HepG2 (cell line): ENCODE results near the gene HOXA11. TPM values are rescaled to one million over a fixed set of nuclear protein-coding genes. Genes with fewer than 3 reads are reported as not detected.
A peak's percentile ranks its signal among the peaks of the same experiment; 100 is the strongest.

ENCODE experiments used
- ATAC-seq: fragments of 200-7000 bp; cut with Tn5 transposase; 3 replicates; pipeline ENCODE4 v1.9.1; 2020; ENCODE audit warnings: mild to moderate bottlenecking, moderate library complexity
- BruUV-seq: library from RNA; stranded (reverse); fragments of 400-500 nt; replicated peaks from 2 replicates; lab custom pipeline; 2021; lab: Mats Ljungman, UMichigan
- CTCF ChIA-PET: fragments of 300-600 bp; formaldehyde crosslinking; extraction: SDS; loops from one replicate; lab custom pipeline; 2021; ENCODE audit warnings: low total read pairs, inconsistent platforms, low intra/inter-chr PET ratio; lab: Yijun Ruan, JAX
- POLR2A ChIA-PET: fragments of 350-600 bp; sonication (Branson Sonifier 250); formaldehyde crosslinking; loops from one replicate; lab custom pipeline; 2020; ENCODE audit warnings: antibody characterized with exemption, inconsistent platforms; lab: Yijun Ruan, JAX
- DNase-seq: peaks from one replicate; pipeline ENCODE4 v3.0.0-alpha.2; 2015; ENCODE audit warnings: low spot score
- FAIRE-seq: peaks from 3 replicates; lab custom pipeline; 2011; peaks lifted over from hg19 to GRCh38; lab: Jason Lieb, UNC
- H2AFZ ChIP-seq: one replicate; pipeline ENCODE4 v1.6.1; 2011; ENCODE audit warnings: low read length, inconsistent platforms
- H3K27ac ChIP-seq: fragments of 300-600 bp; 3 replicates; pipeline ENCODE4 v1.8.0; 2011; ENCODE audit warnings: mixed run types, mild to moderate bottlenecking, mixed read lengths, low read length, inconsistent platforms; ENCODE audit not compliant: insufficient read depth; ENCODE audit errors: extremely low read length
- H3K27me3 ChIP-seq, 2 experiments: fragments of 200-600 bp in 1 of 2; 2 replicates in 1 of 2; 3 replicates in 1 of 2; pipeline versions ENCODE4 v1.6.0 to v1.8.0; 2011; ENCODE audit warnings: low read length in 2 of 2, mild to moderate bottlenecking in 2 of 2, moderate library complexity in 2 of 2, inconsistent platforms in 1 of 2; ENCODE audit not compliant: insufficient read depth in 2 of 2, control insufficient read depth in 1 of 2
- H3K36me3 ChIP-seq, 2 experiments: fragments of 200-600 bp in 1 of 2; replicated peaks in 1 of 2; 2 replicates in 1 of 2; 3 replicates in 1 of 2; pipeline versions ENCODE4 v1.5.1 to v1.8.0; 2011; ENCODE audit warnings: low read length in 2 of 2, inconsistent platforms in 1 of 2; ENCODE audit not compliant: insufficient read depth in 2 of 2, control insufficient read depth in 1 of 2
- H3K4me1 ChIP-seq: 2 replicates; pipeline ENCODE4 v1.5.1; 2012; ENCODE audit warnings: low read length, inconsistent platforms; ENCODE audit not compliant: insufficient read depth
- H3K4me2 ChIP-seq: 2 replicates; pipeline ENCODE4 v1.6.0; 2011; ENCODE audit warnings: low read depth, low read length, inconsistent platforms
- H3K4me3 ChIP-seq, 3 experiments: fragments of 200-600 bp in 1 of 3; sonication (generic), shearing (Covaris generic) in 1 of 3; replicated peaks in 1 of 3; 2 replicates each; pipeline ENCODE4 v1.5.1; 2011 to 2016; ENCODE audit warnings: low read length in 3 of 3, inconsistent platforms in 2 of 3, low read depth in 2 of 3, mild to moderate bottlenecking in 2 of 3, control low read depth in 1 of 3, mixed read lengths in 1 of 3; ENCODE audit not compliant: insufficient read depth in 1 of 3
- H3K79me2 ChIP-seq: one replicate; pipeline ENCODE4 v1.6.1; 2011; ENCODE audit warnings: low read length, inconsistent platforms; ENCODE audit not compliant: insufficient read depth
- H3K9ac ChIP-seq: 2 replicates; pipeline ENCODE4 v1.6.0; 2011; ENCODE audit warnings: mild to moderate bottlenecking, low read depth, low read length, inconsistent platforms; ENCODE audit not compliant: insufficient read depth
- H3K9me3 ChIP-seq: 2 replicates; pipeline ENCODE4 v1.5.1; 2012; ENCODE audit warnings: mild to moderate bottlenecking, low read length
- H4K20me1 ChIP-seq: 2 replicates; pipeline ENCODE4 v1.6.0; 2011; ENCODE audit warnings: inconsistent platforms, mild to moderate bottlenecking, low read length, moderate library complexity; ENCODE audit not compliant: insufficient read depth
- MXI1 ChIP-seq: IDR thresholded peaks from 3 replicates; pipeline ENCODE4 v1.6.1; 2012; ENCODE audit warnings: low read depth, low read length, inconsistent platforms, borderline replicate concordance
- NCOR1 ChIP-seq: fragments of 200-600 bp; sonication (generic); IDR thresholded peaks from 2 replicates; pipeline ENCODE4 v1.7.0; 2017; ENCODE audit warnings: antibody characterized with exemption, low read length, borderline replicate concordance
- ZFP36L1 ChIP-seq: sonication (generic); formaldehyde crosslinking; IDR thresholded peaks from 2 replicates; pipeline ENCODE4 v1.8.0; 2022; ENCODE audit warnings: mild to moderate bottlenecking, missing genetic modification reagents, moderate library complexity
- ZNF510 ChIP-seq: sonication (generic); formaldehyde crosslinking; IDR thresholded peaks from 2 replicates; pipeline ENCODE4 v1.4.0; 2020; ENCODE audit warnings: low read depth, mild to moderate bottlenecking, missing genetic modification reagents
- WGBS: methylation state at CpG from one replicate; pipeline ENCODE4 v1.1.6; 2017; ENCODE audit warnings: low lambda C conversion rate; 5-methylcytosine and 5-hydroxymethylcytosine counted together
- in situ Hi-C: cut with HindIII; loops from 2 replicates; pipeline ENCODE4 v1.10.0; 2017; ENCODE audit warnings: low pct_unique_long_range_greater_than_20kb; ENCODE audit not compliant: extremely low pct_ligation_motif_present
- intact Hi-C: fragments of 100-400 bp; cut with micrococcal nuclease; formaldehyde crosslinking; loops from one replicate; pipeline ENCODE4 v1.10.0; 2022; ENCODE audit not compliant: unreplicated experiment
- polyA plus RNA-seq, 8 experiments: library from polyadenylated mRNA; depleted of rRNA in 3 of 8; stranded (reverse) in 7 of 8; unstranded in 1 of 8; fragments of >200 nt; fragmentation: Illumina TruSeq in 4 of 8; extraction: Trizol in 4 of 8; gene quantifications; 2 replicates each; pipeline versions ENCODE4 v1.2.1 to v1.2.3, GENCODE V29; 2011 to 2016; ENCODE audit warnings: low read depth in 4 of 8, missing spikeins in 1 of 8, mixed read lengths in 1 of 8; ENCODE audit not compliant: insufficient read depth in 1 of 8
- total RNA-seq, 5 experiments: library from RNA; depleted of rRNA; stranded (reverse); fragments of >200 nt; fragmentation: Illumina TruSeq; extraction: Trizol; gene quantifications; 2 replicates each; pipeline ENCODE4 v1.2.3, GENCODE V29; 2016; ENCODE audit warnings: low read depth in 1 of 5

Gene HOXA11
- total and polyA plus RNA-seq, 2 of the 13 experiments (the other 11 are each of a cell fraction or from before 2014, with no cell fraction given) = not detected

GRCh38 chr7:27147199-27148030 is 37.6 kb downstream of the HOXA11 start, which contains the start of gene HOXA6:
TSS of gene HOXA6 (minus strand) at chr7:27147774. CDS start at chr7:27147749, 25 bp downstream.
- no peak for FAIRE-seq

DNA sequence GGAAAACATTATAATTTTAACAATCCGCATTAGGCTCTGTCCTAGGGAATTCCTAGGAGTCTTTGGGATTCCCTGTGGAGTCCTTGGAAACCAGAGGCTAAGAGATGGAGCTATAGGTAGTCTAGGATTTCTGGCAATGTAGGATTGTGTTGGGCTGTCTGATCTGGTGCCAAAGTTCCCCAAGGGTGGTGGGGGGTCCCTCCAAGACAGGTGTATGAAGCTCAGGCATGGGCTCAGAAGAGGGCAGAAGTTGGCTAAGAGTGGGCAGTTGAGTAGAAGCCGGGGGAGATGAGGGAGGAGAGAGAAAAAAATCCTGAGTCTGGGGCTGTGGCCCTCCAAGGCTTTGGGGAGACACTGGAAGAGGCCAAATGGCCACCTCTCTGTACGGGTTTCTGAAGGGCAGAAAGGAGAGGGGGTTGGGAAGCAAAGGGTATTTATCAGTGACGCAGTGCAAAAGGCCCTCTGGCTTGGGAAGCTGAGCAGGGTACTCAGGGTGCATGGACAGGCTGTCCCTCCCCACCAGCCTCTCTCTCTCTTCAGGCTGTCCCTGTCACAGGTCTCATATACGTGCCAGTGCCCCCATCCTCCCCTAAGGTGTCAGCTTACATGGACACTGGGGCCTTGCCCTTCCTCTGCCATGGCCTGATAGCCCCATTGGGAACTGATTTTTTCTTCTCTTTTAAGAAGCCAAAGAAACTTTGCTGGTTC is 38.4 kb downstream of the HOXA11 start:
- no peak for TF ChIP-seq ZNF510 (CRISPR knock-in tag)
- no peak for TF ChIP-seq NCOR1
- no peak for TF ChIP-seq ZFP36L1 (CRISPR knock-in tag)
- Histone ChIP-seq H3K9ac (no peak overlapping the region), H3K27ac (no peak overlapping the region), H3K4me3 (no peak overlapping the region), H3K27me3 (peaks cover 0 to 6% of the 10 kb centered on the region in 2 experiments; a peak in 1 of 5 replicates), H3K4me1 (peaks cover 30% of the 10 kb centered on the region), H3K79me2 (peaks cover 5% of the 10 kb centered on the region), H4K20me1 (no peaks in the 10 kb centered on the region), H3K36me3 (no peaks in the 10 kb centered on the region; a peak in 2 of 5 replicates), H3K4me2 (no peak overlapping the region), H3K9me3 (no peaks in the 10 kb centered on the region), H2AFZ (no peak overlapping the region)
- 96% methylated on average over 5 of the region's 5 CpGs for WGBS
- no peak for DNase-seq
- ATAC-seq = no peak
- CTCF ChIA-PET = no interaction called here
- in situ Hi-C loops (no loop called here), intact Hi-C loops (no loop called here)
- POLR2A ChIA-PET = no interaction called here
- FAIRE-seq = no peak
- BruUV-seq = no TSS peak

More at GRCh38 chr7:27147199-27148030, 37.6 kb downstream of the HOXA11 start, which contains the start of gene HOXA6:
- POLR2A ChIA-PET = no interaction called here
- no peaks in the 10 kb centered on the region; a peak in 2 of 5 replicates for H3K36me3 ChIP-seq
- peaks cover 0 to 13% of the 10 kb centered on the region in 2 experiments; a peak in 2 of 5 replicates for H3K27me3 ChIP-seq
- no peak within 1 kb of the TSS for H3K27ac ChIP-seq
- intact Hi-C loops = no loop called here
- CTCF ChIA-PET = no interaction called here
- no peaks in the 10 kb centered on the region for H4K20me1 ChIP-seq
- DNase-seq (no peak), ATAC-seq (no peak)
- peak within 1 kb of the TSS in 2 of 3 experiments; percentile 80 to 88; a peak in 2 of 6 replicates for H3K4me3 ChIP-seq
- no TSS peak for BruUV-seq
- H3K9ac ChIP-seq = no peak within 1 kb of the TSS
- WGBS = 95% methylated on average over 37 of the region's 63 CpGs
- H3K9me3 ChIP-seq = no peaks in the 10 kb centered on the region
- peaks cover 36% of the 10 kb centered on the region for H3K4me1 ChIP-seq
- in situ Hi-C loops = no loop called here
- peaks cover 5% of the 10 kb centered on the region for H3K79me2 ChIP-seq
- TF ChIP-seq MXI1 = no peak
- H2AFZ ChIP-seq = no peak within 1 kb of the TSS
- peak within 1 kb of the TSS; percentile 88 for H3K4me2 ChIP-seq
